Smooth muscle cell (in vitro differentiated cells): ENCODE results near the gene TMEM9B. TPM values are rescaled to one million over a fixed set of nuclear protein-coding genes. Genes with fewer than 3 reads are reported as not detected.
A peak's percentile ranks its signal among the peaks of the same experiment; 100 is the strongest.

Experiments used
- DNase-seq: peaks from one replicate; lab custom pipeline; 2025; ENCODE audit not compliant: unreplicated experiment; lab: John Stamatoyannopoulos, UW
- H2AFZ ChIP-seq: fragments of 200-600 bp; sonication (generic); 2 replicates; pipeline ENCODE4 v1.6.0; 2016; ENCODE audit warnings: antibody characterized with exemption, low read depth, mild to moderate bottlenecking
- H3F3A ChIP-seq: fragments of 200-600 bp; sonication (generic); 2 replicates; pipeline ENCODE4 v1.6.0; 2017; ENCODE audit warnings: antibody characterized with exemption, low read depth
- H3K27ac ChIP-seq: fragments of 200-600 bp; sonication (generic); 2 replicates; pipeline ENCODE4 v1.5.1; 2016; ENCODE audit warnings: low read depth, mild to moderate bottlenecking
- H3K27me3 ChIP-seq: fragments of 200-600 bp; sonication (generic); 2 replicates; pipeline ENCODE4 v1.6.1; 2016; ENCODE audit warnings: low read depth, mild to moderate bottlenecking
- H3K36me3 ChIP-seq: fragments of 200-600 bp; sonication (generic); 2 replicates; pipeline ENCODE4 v1.5.1; 2016; ENCODE audit warnings: low read depth
- H3K4me1 ChIP-seq: fragments of 200-600 bp; sonication (generic); 2 replicates; pipeline ENCODE4 v1.5.1; 2016; ENCODE audit warnings: low read depth
- H3K4me2 ChIP-seq: fragments of 200-600 bp; sonication (generic); 2 replicates; pipeline ENCODE4 v1.6.0; 2016; ENCODE audit warnings: mild to moderate bottlenecking
- H3K4me3 ChIP-seq: fragments of 200-600 bp; sonication (generic); 2 replicates; pipeline ENCODE4 v1.5.1; 2016; ENCODE audit warnings: mild to moderate bottlenecking
- H3K79me2 ChIP-seq: fragments of 200-600 bp; sonication (generic); 2 replicates; pipeline ENCODE4 v1.6.0; 2016; ENCODE audit warnings: low read depth, mild to moderate bottlenecking
- H3K9ac ChIP-seq: fragments of 200-600 bp; sonication (generic); 2 replicates; pipeline ENCODE4 v1.6.0; 2016; ENCODE audit warnings: low read depth
- H3K9me3 ChIP-seq: fragments of 200-600 bp; sonication (generic); replicated peaks from 2 replicates; pipeline ENCODE4 v1.5.1; 2016; ENCODE audit warnings: low read depth
- H4K20me1 ChIP-seq: fragments of 200-600 bp; sonication (generic); 2 replicates; pipeline ENCODE4 v1.6.0; 2016; ENCODE audit warnings: low read depth
- CTCF ChIP-seq: fragments of 200-600 bp; sonication (generic); IDR thresholded peaks from 2 replicates; pipeline ENCODE4 v1.5.1; 2017; ENCODE audit warnings: borderline replicate concordance, mild to moderate bottlenecking, antibody characterized with exemption; ENCODE audit not compliant: insufficient read depth, poor library complexity, severe bottlenecking
- WGBS: methylation state at CpG from one replicate; pipeline ENCODE4 v1.1.7; 2016; ENCODE audit warnings: low lambda C conversion rate; 5-methylcytosine and 5-hydroxymethylcytosine counted together
- polyA plus RNA-seq: library from polyadenylated mRNA; unstranded; fragments of >200 nt; fragmentation: Nextera tagmentation; extraction: Ambion mirVana; gene quantifications from 2 replicates; pipeline ENCODE4 v1.2.1, GENCODE V29; 2016
- total RNA-seq: library from RNA; depleted of rRNA; stranded (reverse); fragments of >200 nt; gene quantifications from 2 replicates; pipeline ENCODE4 v1.2.3, GENCODE V29; 2014

TMEM9B gene
- total and polyA plus RNA-seq, 2 experiments from 2014 or later: 35.9 to 39.3 TPM

GRCh38 chr11:9003573-9004182 is 39.4 kb upstream of the TMEM9B start, which contains the start of gene NRIP3:
NRIP3 (minus strand) TSS chr11:9004001; CDS start chr11:9003935, 66 bp downstream.
- peak; percentile 54 for DNase-seq
- H3F3A ChIP-seq: peaks cover 14% of the 10 kb centered on the region
- WGBS: under 1% methylated on average over 80 of the region's 83 CpGs
- H3K9me3 ChIP-seq: no peaks in the 10 kb centered on the region
- peaks cover 19% of the 10 kb centered on the region for H3K4me1 ChIP-seq
- peak within 1 kb of the TSS; percentile 83 for H3K4me2 ChIP-seq
- H3K36me3 ChIP-seq: no peaks in the 10 kb centered on the region
- no peak for TF ChIP-seq CTCF
- H4K20me1 ChIP-seq: no peaks in the 10 kb centered on the region
- peak within 1 kb of the TSS; percentile 37 for H3K27ac ChIP-seq
- H3K79me2 ChIP-seq: no peaks in the 10 kb centered on the region
- peak within 1 kb of the TSS; percentile 46 for H3K4me3 ChIP-seq
- peak within 1 kb of the TSS; percentile 67 for H2AFZ ChIP-seq
- peaks cover 41% of the 10 kb centered on the region for H3K27me3 ChIP-seq
- H3K9ac ChIP-seq: peak within 1 kb of the TSS; percentile 81

- Histone ChIP-seq H3K9me3 (no peaks in the 10 kb centered on the region), H2AFZ (no peak overlapping the region), H3K9ac (peak overlapping the region; percentile 81), H3K4me2 (peak overlapping the region; percentile 83), H3K27ac (peak overlapping the region; percentile 30), H3K4me3 (peak overlapping the region; percentile 46), H3K36me3 (no peaks in the 10 kb centered on the region), H4K20me1 (no peaks in the 10 kb centered on the region), H3K79me2 (no peaks in the 10 kb centered on the region), H3K27me3 (peaks cover 40% of the 10 kb centered on the region), H3K4me1 (peaks cover 19% of the 10 kb centered on the region), H3F3A (peaks cover 14% of the 10 kb centered on the region)
- no peak for DNase-seq
- TF ChIP-seq CTCF: no peak
- 13% methylated on average over 8 of the region's 8 CpGs for WGBS
These were observed 38.8 kb upstream of the TMEM9B start for GRCh38 chr11:9002920-9003572.

GRCh38 chr11:9001736-9002135 is 37.5 kb upstream of the TMEM9B start:
- Histone ChIP-seq H3K27ac (peak overlapping the region; percentile 78), H3F3A (peaks cover 14% of the 10 kb centered on the region), H3K9me3 (no peaks in the 10 kb centered on the region), H3K4me2 (peak overlapping the region; percentile 83), H2AFZ (no peak overlapping the region), H3K4me1 (peaks cover 19% of the 10 kb centered on the region), H3K79me2 (no peaks in the 10 kb centered on the region), H3K4me3 (no peak overlapping the region), H4K20me1 (no peaks in the 10 kb centered on the region), H3K36me3 (no peaks in the 10 kb centered on the region), H3K27me3 (peaks cover 27% of the 10 kb centered on the region), H3K9ac (peak overlapping the region; percentile 28)
- TF ChIP-seq CTCF: no peak
- 46% methylated on average over 6 of the region's 6 CpGs for WGBS
- no peak for DNase-seq
